HepG2 (cell line): ENCODE results near the gene CELSR2. TPM values are rescaled to one million over a fixed set of nuclear protein-coding genes. Genes with fewer than 3 reads are reported as not detected.

Source experiments
- ADNP ChIP-seq: sonication (generic); formaldehyde crosslinking; IDR thresholded peaks from 2 replicates; pipeline ENCODE4 v1.4.0; 2020; ENCODE audit warnings: missing genetic modification reagents
- BCL6 ChIP-seq: IDR thresholded peaks from 2 replicates; pipeline ENCODE4 v1.6.1; 2016; ENCODE audit warnings: missing genetic modification reagents, missing compliant biosample characterization
- CBX5 ChIP-seq: sonication (generic); formaldehyde crosslinking; IDR thresholded peaks from 2 replicates; pipeline ENCODE4 v1.4.0; 2020; ENCODE audit warnings: missing genetic modification reagents, borderline replicate concordance
- CHCHD3 ChIP-seq: sonication (generic); formaldehyde crosslinking; IDR thresholded peaks from 2 replicates; pipeline ENCODE4 v1.8.0; 2022; ENCODE audit warnings: mild to moderate bottlenecking, missing genetic modification reagents, moderate library complexity
- FOXA1 ChIP-seq, 2 experiments: fragments of 450-650 bp in 1 of 2; sonication (generic) in 1 of 2; formaldehyde crosslinking in 1 of 2; IDR thresholded peaks; 2 replicates each; pipeline versions ENCODE4 v1.4.0 to v1.6.1; 2016 to 2020; ENCODE audit warnings: missing genetic modification reagents in 1 of 2
- GABPA ChIP-seq, 2 experiments: IDR thresholded peaks; 2 replicates each; pipeline ENCODE4 v1.6.1; 2011 to 2016; ENCODE audit warnings: low read depth in 2 of 2, low read length in 1 of 2, missing biosample characterization in 1 of 2, missing genetic modification characterization in 1 of 2
- JARID2 ChIP-seq: sonication (generic); formaldehyde crosslinking; IDR thresholded peaks from 2 replicates; pipeline ENCODE4 v1.8.1; 2023; ENCODE audit warnings: missing genetic modification reagents, inconsistent platforms; ENCODE audit not compliant: insufficient replicate concordance
- KLF12 ChIP-seq: sonication (generic); formaldehyde crosslinking; IDR thresholded peaks from 2 replicates; pipeline ENCODE4 v1.4.0; 2020; ENCODE audit warnings: missing genetic modification reagents, borderline replicate concordance
- RAD51 ChIP-seq: fragments of 450-650 bp; IDR thresholded peaks from 2 replicates; pipeline ENCODE4 v1.6.1; 2016; ENCODE audit warnings: borderline replicate concordance
- SMC3 ChIP-seq: IDR thresholded peaks from 2 replicates; pipeline ENCODE4 v1.6.1; 2011; ENCODE audit warnings: low read length, improper control_type of control experiment
- TCF7 ChIP-seq: sonication (generic); IDR thresholded peaks from 2 replicates; pipeline ENCODE4 v1.6.1; 2016; ENCODE audit warnings: antibody characterized with exemption, low read depth
- ZC3H4 ChIP-seq: sonication (generic); formaldehyde crosslinking; IDR thresholded peaks from 2 replicates; pipeline ENCODE4 v1.4.0; 2020; ENCODE audit warnings: missing genetic modification reagents, borderline replicate concordance
- ZNF367 ChIP-seq: sonication (generic); formaldehyde crosslinking; IDR thresholded peaks from 2 replicates; pipeline ENCODE4 v1.4.0; 2020; ENCODE audit warnings: missing genetic modification reagents, borderline replicate concordance
- ZNF484 ChIP-seq: sonication (generic); formaldehyde crosslinking; IDR thresholded peaks from 2 replicates; pipeline ENCODE4 v1.5.1; 2020; ENCODE audit warnings: mild to moderate bottlenecking, low read depth, missing genetic modification reagents, borderline replicate concordance
- ZNF660 ChIP-seq: sonication (generic); formaldehyde crosslinking; IDR thresholded peaks from 2 replicates; pipeline ENCODE4 v1.5.1; 2020; ENCODE audit warnings: mild to moderate bottlenecking, low read depth, missing genetic modification reagents, borderline replicate concordance
- ZNF879 ChIP-seq: sonication (generic); formaldehyde crosslinking; IDR thresholded peaks from 2 replicates; pipeline ENCODE4 v1.8.1; 2023; ENCODE audit warnings: missing genetic modification reagents
- ZZZ3 ChIP-seq: sonication (generic); formaldehyde crosslinking; IDR thresholded peaks from 2 replicates; pipeline ENCODE4 v1.4.0; 2020; ENCODE audit warnings: missing genetic modification reagents, mild to moderate bottlenecking, borderline replicate concordance
- polyA plus RNA-seq, 8 experiments: library from polyadenylated mRNA; depleted of rRNA in 3 of 8; stranded (reverse) in 7 of 8; unstranded in 1 of 8; fragments of >200 nt; fragmentation: Illumina TruSeq in 4 of 8; extraction: Trizol in 4 of 8; gene quantifications; 2 replicates each; pipeline versions ENCODE4 v1.2.1 to v1.2.3, GENCODE V29; 2011 to 2016; ENCODE audit warnings: low read depth in 4 of 8, missing spikeins in 1 of 8, mixed read lengths in 1 of 8; ENCODE audit not compliant: insufficient read depth in 1 of 8
- total RNA-seq, 5 experiments: library from RNA; depleted of rRNA; stranded (reverse); fragments of >200 nt; fragmentation: Illumina TruSeq; extraction: Trizol; gene quantifications; 2 replicates each; pipeline ENCODE4 v1.2.3, GENCODE V29; 2016; ENCODE audit warnings: low read depth in 1 of 5
- TF ChIP-seq, protein P1 (sequence below): IDR thresholded peaks from 2 replicates; pipeline ENCODE4 v1.6.1; 2016; ENCODE audit warnings: low read depth, missing genetic modification reagents, missing compliant biosample characterization
- TF ChIP-seq, protein P2 (sequence below): sonication (generic); formaldehyde crosslinking; IDR thresholded peaks from 2 replicates; pipeline ENCODE4 v1.5.1; 2020; ENCODE audit warnings: mild to moderate bottlenecking, missing genetic modification reagents, borderline replicate concordance
- TF ChIP-seq, protein P3 (sequence below): sonication (generic); formaldehyde crosslinking; IDR thresholded peaks from 2 replicates; pipeline ENCODE4 v1.9.0; 2021; ENCODE audit warnings: missing genetic modification reagents, borderline replicate concordance

Gene CELSR2
- total and polyA plus RNA-seq, 2 of the 13 experiments (the other 11 are each of a cell fraction or from before 2014, with no cell fraction given): 4.0 to 6.6 TPM

DNA sequence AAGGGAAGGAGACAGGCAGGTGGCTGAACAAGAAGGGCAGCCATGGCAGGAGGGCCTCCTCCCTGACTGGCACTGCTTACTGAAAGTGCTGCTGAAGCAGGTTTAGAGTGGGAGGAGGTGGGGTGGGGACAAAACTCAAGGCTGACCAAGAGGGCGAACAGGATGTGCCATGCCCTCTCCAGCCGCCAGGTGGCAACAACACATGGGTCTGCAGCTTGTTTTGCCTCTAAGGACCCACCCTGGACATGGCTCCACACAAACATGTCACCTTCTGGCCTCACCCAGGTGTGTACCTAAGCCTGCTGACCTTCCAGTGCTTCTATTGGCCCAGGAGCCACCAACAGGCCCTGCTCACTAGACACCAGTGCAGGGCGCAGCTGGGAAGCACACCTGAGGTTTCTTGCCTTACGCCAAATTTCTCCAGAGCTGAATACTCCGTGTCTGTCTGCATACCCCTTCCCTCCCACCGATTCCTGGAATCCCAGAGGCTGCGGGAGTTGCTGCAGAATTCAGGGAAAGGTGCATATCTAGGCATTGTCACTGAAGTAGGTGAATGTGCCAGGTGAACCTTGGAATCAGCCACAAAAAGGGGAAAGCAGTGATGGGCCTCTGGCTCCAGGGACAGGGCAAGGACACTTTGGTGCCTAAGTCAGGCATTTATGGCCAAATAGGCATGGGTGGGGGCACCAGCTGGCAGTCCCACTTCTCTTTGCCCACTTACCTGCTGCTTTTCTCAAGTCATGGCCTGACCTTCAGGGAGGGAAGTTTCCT, 28.3 kb downstream of the CELSR2 start (continued):
- no peak for TF ChIP-seq ADNP (CRISPR knock-in tag)
- no peak for TF ChIP-seq CHCHD3
- no peak for TF ChIP-seq RAD51
- TF ChIP-seq, protein P1, sequence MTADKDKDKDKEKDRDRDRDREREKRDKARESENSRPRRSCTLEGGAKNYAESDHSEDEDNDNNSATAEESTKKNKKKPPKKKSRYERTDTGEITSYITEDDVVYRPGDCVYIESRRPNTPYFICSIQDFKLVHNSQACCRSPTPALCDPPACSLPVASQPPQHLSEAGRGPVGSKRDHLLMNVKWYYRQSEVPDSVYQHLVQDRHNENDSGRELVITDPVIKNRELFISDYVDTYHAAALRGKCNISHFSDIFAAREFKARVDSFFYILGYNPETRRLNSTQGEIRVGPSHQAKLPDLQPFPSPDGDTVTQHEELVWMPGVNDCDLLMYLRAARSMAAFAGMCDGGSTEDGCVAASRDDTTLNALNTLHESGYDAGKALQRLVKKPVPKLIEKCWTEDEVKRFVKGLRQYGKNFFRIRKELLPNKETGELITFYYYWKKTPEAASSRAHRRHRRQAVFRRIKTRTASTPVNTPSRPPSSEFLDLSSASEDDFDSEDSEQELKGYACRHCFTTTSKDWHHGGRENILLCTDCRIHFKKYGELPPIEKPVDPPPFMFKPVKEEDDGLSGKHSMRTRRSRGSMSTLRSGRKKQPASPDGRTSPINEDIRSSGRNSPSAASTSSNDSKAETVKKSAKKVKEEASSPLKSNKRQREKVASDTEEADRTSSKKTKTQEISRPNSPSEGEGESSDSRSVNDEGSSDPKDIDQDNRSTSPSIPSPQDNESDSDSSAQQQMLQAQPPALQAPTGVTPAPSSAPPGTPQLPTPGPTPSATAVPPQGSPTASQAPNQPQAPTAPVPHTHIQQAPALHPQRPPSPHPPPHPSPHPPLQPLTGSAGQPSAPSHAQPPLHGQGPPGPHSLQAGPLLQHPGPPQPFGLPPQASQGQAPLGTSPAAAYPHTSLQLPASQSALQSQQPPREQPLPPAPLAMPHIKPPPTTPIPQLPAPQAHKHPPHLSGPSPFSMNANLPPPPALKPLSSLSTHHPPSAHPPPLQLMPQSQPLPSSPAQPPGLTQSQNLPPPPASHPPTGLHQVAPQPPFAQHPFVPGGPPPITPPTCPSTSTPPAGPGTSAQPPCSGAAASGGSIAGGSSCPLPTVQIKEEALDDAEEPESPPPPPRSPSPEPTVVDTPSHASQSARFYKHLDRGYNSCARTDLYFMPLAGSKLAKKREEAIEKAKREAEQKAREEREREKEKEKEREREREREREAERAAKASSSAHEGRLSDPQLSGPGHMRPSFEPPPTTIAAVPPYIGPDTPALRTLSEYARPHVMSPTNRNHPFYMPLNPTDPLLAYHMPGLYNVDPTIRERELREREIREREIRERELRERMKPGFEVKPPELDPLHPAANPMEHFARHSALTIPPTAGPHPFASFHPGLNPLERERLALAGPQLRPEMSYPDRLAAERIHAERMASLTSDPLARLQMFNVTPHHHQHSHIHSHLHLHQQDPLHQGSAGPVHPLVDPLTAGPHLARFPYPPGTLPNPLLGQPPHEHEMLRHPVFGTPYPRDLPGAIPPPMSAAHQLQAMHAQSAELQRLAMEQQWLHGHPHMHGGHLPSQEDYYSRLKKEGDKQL (CRISPR knock-in tag): no peak
- no peak for TF ChIP-seq JARID2 (CRISPR knock-in tag)
- 0 out of 2 replicates have a peak, but pooled peaks have one; percentile 0 for TF ChIP-seq ZNF879 (CRISPR knock-in tag)
- TF ChIP-seq SMC3: peak; percentile 94
- TF ChIP-seq ZNF484 (CRISPR knock-in tag): no peak
- TF ChIP-seq, protein P2, sequence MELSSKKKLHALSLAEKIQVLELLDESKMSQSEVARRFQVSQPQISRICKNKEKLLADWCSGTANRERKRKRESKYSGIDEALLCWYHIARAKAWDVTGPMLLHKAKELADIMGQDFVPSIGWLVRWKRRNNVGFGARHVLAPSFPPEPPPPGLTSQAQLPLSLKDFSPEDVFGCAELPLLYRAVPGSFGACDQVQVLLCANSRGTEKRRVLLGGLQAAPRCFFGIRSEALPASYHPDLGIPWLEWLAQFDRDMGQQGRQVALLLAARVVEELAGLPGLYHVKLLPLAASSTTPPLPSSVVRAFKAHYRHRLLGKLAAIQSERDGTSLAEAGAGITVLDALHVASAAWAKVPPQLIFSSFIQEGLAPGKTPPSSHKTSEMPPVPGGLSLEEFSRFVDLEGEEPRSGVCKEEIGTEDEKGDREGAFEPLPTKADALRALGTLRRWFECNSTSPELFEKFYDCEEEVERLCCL (CRISPR knock-in tag): no peak
- no peak for TF ChIP-seq ZZZ3 (CRISPR knock-in tag)
- TF ChIP-seq BCL6: peak; percentile 28; the same call in 1 of the 2 replicates
- no peak for TF ChIP-seq GABPA (IDR thresholded peaks at IDR 0.05; ENCODE audit: low read depth, low read length)
- peak; percentile 68 for TF ChIP-seq GABPA (CRISPR knock-in tag; IDR thresholded peaks at IDR 0.05; ENCODE audit: low read depth)
- no peak; the same call in 1 of the 2 replicates for TF ChIP-seq KLF12 (CRISPR knock-in tag)
- no peak for TF ChIP-seq ZNF660 (CRISPR knock-in tag)
- TF ChIP-seq CBX5: peak; percentile 77; the same call in 1 of the 2 replicates
- TF ChIP-seq TCF7: no peak
- TF ChIP-seq, protein P3, sequence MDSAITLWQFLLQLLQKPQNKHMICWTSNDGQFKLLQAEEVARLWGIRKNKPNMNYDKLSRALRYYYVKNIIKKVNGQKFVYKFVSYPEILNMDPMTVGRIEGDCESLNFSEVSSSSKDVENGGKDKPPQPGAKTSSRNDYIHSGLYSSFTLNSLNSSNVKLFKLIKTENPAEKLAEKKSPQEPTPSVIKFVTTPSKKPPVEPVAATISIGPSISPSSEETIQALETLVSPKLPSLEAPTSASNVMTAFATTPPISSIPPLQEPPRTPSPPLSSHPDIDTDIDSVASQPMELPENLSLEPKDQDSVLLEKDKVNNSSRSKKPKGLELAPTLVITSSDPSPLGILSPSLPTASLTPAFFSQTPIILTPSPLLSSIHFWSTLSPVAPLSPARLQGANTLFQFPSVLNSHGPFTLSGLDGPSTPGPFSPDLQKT (CRISPR knock-in tag): no peak
- TF ChIP-seq FOXA1 (IDR thresholded peaks at IDR 0.05): no peak
- TF ChIP-seq FOXA1 (CRISPR knock-in tag; IDR thresholded peaks at IDR 0.05): peak; percentile 75
- TF ChIP-seq ZC3H4 (CRISPR knock-in tag): no peak; the same call in 1 of the 2 replicates
- no peak for TF ChIP-seq ZNF367
